ENCODE results near the gene PRR36. TPM values are rescaled to one million over a fixed set of nuclear protein-coding genes. Genes with fewer than 3 reads are reported as not detected.
A peak's percentile ranks its signal among the peaks of the same experiment; 100 is the strongest.

Gene PRR36
- total RNA-seq (2014; rRNA removed; shearing (Covaris generic); ENCODE audit: low replicate concordance): not detected in 2 replicates

GRCh38 chr19:7874076-7874896, at the start of gene PRR36:
Gene PRR36 (minus strand): TSS chr19:7874390. CDS start chr19:7873689, 701 bp downstream.
- Histone ChIP-seq H4K20me1 (ENCODE audit: insufficient read depth, low read depth, low read length) (no peaks in the 10 kb centered on the region), H3K4me2 (ENCODE audit: low read depth, low read length, poor library complexity, severe bottlenecking) (no peak within 1 kb of the TSS), H3K9ac (ENCODE audit: low read length) (no peak within 1 kb of the TSS), H3K4me1 (ENCODE audit: low read length) (no peaks in the 10 kb centered on the region), H2AFZ (ENCODE audit: low read length) (no peak within 1 kb of the TSS), H3K4me3 (ENCODE audit: low read length) (no peak within 1 kb of the TSS), H3K36me3 (ENCODE audit: insufficient read depth, low read length) (no peaks in the 10 kb centered on the region), H3K27me3 (ENCODE audit: low read length) (no peaks in the 10 kb centered on the region), H3K27ac (ENCODE audit: low read length) (no peak within 1 kb of the TSS), H3K9me3 (ENCODE audit: low read length) (no peaks in the 10 kb centered on the region), H3K9me2 (replicated peaks; ENCODE audit: insufficient read depth, low read length) (no peaks in the 10 kb centered on the region), H3K79me2 (ENCODE audit: low read length) (no peaks in the 10 kb centered on the region)
- no peak for DNase-seq

GRCh38 chr19:7923295-7924191, 49.4 kb upstream of the PRR36 start:
- peak overlapping the region; percentile 1; the same call in 1 of the 2 replicates for H3K4me3 ChIP-seq (ENCODE audit: low read length)
- H2AFZ ChIP-seq (ENCODE audit: low read length): no peak overlapping the region
- H3K4me1 ChIP-seq (ENCODE audit: low read length): peaks cover 41% of the 10 kb centered on the region
- no peaks in the 10 kb centered on the region for H3K9me2 ChIP-seq (replicated peaks; ENCODE audit: insufficient read depth, low read length)
- no peaks in the 10 kb centered on the region for H3K27me3 ChIP-seq (ENCODE audit: low read length)
- no peaks in the 10 kb centered on the region for H3K9me3 ChIP-seq (ENCODE audit: low read length)
- peak overlapping the region; percentile 52 for H3K4me2 ChIP-seq (ENCODE audit: low read depth, low read length, poor library complexity, severe bottlenecking)
- DNase-seq: peak; percentile 72
- 0 out of 2 replicates have a peak, but pooled peaks cover 4% of the 10 kb centered on the region for H3K36me3 ChIP-seq (ENCODE audit: insufficient read depth, low read length)
- no peaks in the 10 kb centered on the region for H3K79me2 ChIP-seq (ENCODE audit: low read length)
- H4K20me1 ChIP-seq (ENCODE audit: insufficient read depth, low read depth, low read length): peaks cover 36% of the 10 kb centered on the region; the same call in 1 of the 2 replicates
- peak overlapping the region; percentile 52 for H3K9ac ChIP-seq (ENCODE audit: low read length)
- H3K27ac ChIP-seq (ENCODE audit: low read length): no peak overlapping the region

GRCh38 chr19:7922836-7923195, 48.6 kb upstream of the PRR36 start:
- Histone ChIP-seq H3K9ac (ENCODE audit: low read length) (peak overlapping the region; percentile 52; the same call in 1 of the 2 replicates), H3K27me3 (ENCODE audit: low read length) (no peaks in the 10 kb centered on the region), H3K79me2 (ENCODE audit: low read length) (no peaks in the 10 kb centered on the region), H3K9me2 (replicated peaks; ENCODE audit: insufficient read depth, low read length) (no peaks in the 10 kb centered on the region), H3K36me3 (ENCODE audit: insufficient read depth, low read length) (0 out of 2 replicates have a peak, but pooled peaks cover 4% of the 10 kb centered on the region), H3K4me1 (ENCODE audit: low read length) (peaks cover 42% of the 10 kb centered on the region), H4K20me1 (ENCODE audit: insufficient read depth, low read depth, low read length) (peaks cover 36% of the 10 kb centered on the region; the same call in 1 of the 2 replicates), H3K9me3 (ENCODE audit: low read length) (no peaks in the 10 kb centered on the region), H3K4me3 (ENCODE audit: low read length) (no peak overlapping the region), H3K4me2 (ENCODE audit: low read depth, low read length, poor library complexity, severe bottlenecking) (peak overlapping the region; percentile 52), H2AFZ (ENCODE audit: low read length) (no peak overlapping the region), H3K27ac (ENCODE audit: low read length) (no peak overlapping the region)
- DNase-seq: no peak

GRCh38 chr19:7921967-7922835, 48.0 kb upstream of the PRR36 start:
- DNase-seq: no peak
- Histone ChIP-seq H3K36me3 (ENCODE audit: insufficient read depth, low read length) (0 out of 2 replicates have a peak, but pooled peaks cover 4% of the 10 kb centered on the region), H3K4me1 (ENCODE audit: low read length) (peaks cover 48% of the 10 kb centered on the region), H3K9ac (ENCODE audit: low read length) (peak overlapping the region; percentile 81), H2AFZ (ENCODE audit: low read length) (no peak overlapping the region), H3K79me2 (ENCODE audit: low read length) (no peaks in the 10 kb centered on the region), H3K27ac (ENCODE audit: low read length) (no peak overlapping the region), H3K9me2 (replicated peaks; ENCODE audit: insufficient read depth, low read length) (no peaks in the 10 kb centered on the region), H3K9me3 (ENCODE audit: low read length) (no peaks in the 10 kb centered on the region), H3K4me3 (ENCODE audit: low read length) (peak overlapping the region; percentile 87; the same call in 1 of the 2 replicates), H3K27me3 (ENCODE audit: low read length) (no peaks in the 10 kb centered on the region), H4K20me1 (ENCODE audit: insufficient read depth, low read depth, low read length) (peaks cover 36% of the 10 kb centered on the region; the same call in 1 of the 2 replicates), H3K4me2 (ENCODE audit: low read depth, low read length, poor library complexity, severe bottlenecking) (peak overlapping the region; percentile 93)

GRCh38 chr19:7921302-7921966, 47.2 kb upstream of the PRR36 start:
- Histone ChIP-seq H3K9me3 (ENCODE audit: low read length) (no peaks in the 10 kb centered on the region), H3K27ac (ENCODE audit: low read length) (no peak overlapping the region), H3K4me3 (ENCODE audit: low read length) (peak overlapping the region; percentile 87), H4K20me1 (ENCODE audit: insufficient read depth, low read depth, low read length) (peaks cover 36% of the 10 kb centered on the region; the same call in 1 of the 2 replicates), H3K9ac (ENCODE audit: low read length) (peak overlapping the region; percentile 81), H3K79me2 (ENCODE audit: low read length) (no peaks in the 10 kb centered on the region), H3K4me2 (ENCODE audit: low read depth, low read length, poor library complexity, severe bottlenecking) (peak overlapping the region; percentile 93), H3K36me3 (ENCODE audit: insufficient read depth, low read length) (0 out of 2 replicates have a peak, but pooled peaks cover 4% of the 10 kb centered on the region), H3K9me2 (replicated peaks; ENCODE audit: insufficient read depth, low read length) (no peaks in the 10 kb centered on the region), H3K4me1 (ENCODE audit: low read length) (peaks cover 55% of the 10 kb centered on the region), H3K27me3 (ENCODE audit: low read length) (no peaks in the 10 kb centered on the region), H2AFZ (ENCODE audit: low read length) (peak overlapping the region; percentile 62; the same call in 1 of the 2 replicates)
- no peak for DNase-seq

GRCh38 chr19:7920519-7921301, 46.5 kb upstream of the PRR36 start:
- H3K4me2 ChIP-seq (ENCODE audit: low read depth, low read length, poor library complexity, severe bottlenecking): peak overlapping the region; percentile 95
- H3K27ac ChIP-seq (ENCODE audit: low read length): no peak overlapping the region
- H3K36me3 ChIP-seq (ENCODE audit: insufficient read depth, low read length): 0 out of 2 replicates have a peak, but pooled peaks cover 4% of the 10 kb centered on the region
- H3K4me1 ChIP-seq (ENCODE audit: low read length): peaks cover 58% of the 10 kb centered on the region
- peak overlapping the region; percentile 86 for H3K9ac ChIP-seq (ENCODE audit: low read length)
- no peaks in the 10 kb centered on the region for H3K27me3 ChIP-seq (ENCODE audit: low read length)
- no peaks in the 10 kb centered on the region for H3K9me2 ChIP-seq (replicated peaks; ENCODE audit: insufficient read depth, low read length)
- peak; percentile 99 for DNase-seq
- peak overlapping the region; percentile 93 for H2AFZ ChIP-seq (ENCODE audit: low read length)
- H4K20me1 ChIP-seq (ENCODE audit: insufficient read depth, low read depth, low read length): peaks cover 36% of the 10 kb centered on the region; the same call in 1 of the 2 replicates
- H3K9me3 ChIP-seq (ENCODE audit: low read length): no peaks in the 10 kb centered on the region
- H3K4me3 ChIP-seq (ENCODE audit: low read length): peak overlapping the region; percentile 87
- H3K79me2 ChIP-seq (ENCODE audit: low read length): no peaks in the 10 kb centered on the region
